Breast epithelium (tissue), 4 donors: ENCODE results near the gene HMCN1. TPM values are rescaled to one million over a fixed set of nuclear protein-coding genes. Genes with fewer than 3 reads are reported as not detected.

Experiments used
- DNase-seq, 2 donors: peaks; one replicate each; pipeline ENCODE4 v3.0.0-alpha.2; 2019; ENCODE audit warnings: low spot score in 2 of 2
- H3K27ac ChIP-seq, 2 donors: fragments of 200-600 bp; sonication (generic) in 1 of 2; one replicate each; pipeline ENCODE4 v1.5.1; 2016 to 2019; ENCODE audit warnings: mild to moderate bottlenecking in 1 of 2
- H3K27me3 ChIP-seq, 2 donors: fragments of 200-600 bp; sonication (generic) in 1 of 2; one replicate each; pipeline versions ENCODE4 v1.5.1 to v1.6.0; 2017 to 2019; ENCODE audit warnings: control low read depth in 1 of 2, mild to moderate bottlenecking in 1 of 2
- H3K36me3 ChIP-seq: fragments of 200-600 bp; one replicate; pipeline ENCODE4 v1.5.1; 2019
- H3K4me1 ChIP-seq, 2 donors: fragments of 200-600 bp; sonication (generic); one replicate each; pipeline ENCODE4 v1.5.1; 2016 to 2019; ENCODE audit warnings: control low read depth in 1 of 2
- H3K4me3 ChIP-seq, 3 donors: fragments of 200-600 bp; sonication (generic); 1 replicate in 2 of 3; 2 replicates in 1 of 3; pipeline ENCODE4 v1.5.1; 2016 to 2019; ENCODE audit warnings: mild to moderate bottlenecking in 3 of 3, moderate library complexity in 2 of 3
- H3K9me3 ChIP-seq, 2 donors: fragments of 200-600 bp; sonication (generic) in 1 of 2; one replicate each; pipeline ENCODE4 v1.5.1; 2016 to 2019; ENCODE audit warnings: control low read depth in 1 of 2
- CTCF ChIP-seq, 3 donors: fragments of 450-650 bp; IDR thresholded peaks; one replicate each; pipeline ENCODE4 v1.5.1; 2016 to 2017; ENCODE audit warnings: antibody characterized with exemption in 3 of 3, mild to moderate bottlenecking in 3 of 3, moderate library complexity in 3 of 3
- POLR2A ChIP-seq: fragments of 450-650 bp; IDR thresholded peaks from one replicate; pipeline ENCODE4 v1.6.1; 2016; ENCODE audit warnings: antibody characterized with exemption, mild to moderate bottlenecking, moderate library complexity
- POLR2AphosphoS5 ChIP-seq, 3 donors: sonication (generic); formaldehyde crosslinking; IDR thresholded peaks; one replicate each; pipeline ENCODE4 v1.6.1; 2017; ENCODE audit warnings: antibody characterized with exemption in 3 of 3
- intact Hi-C: fragments of 100-400 bp; cut with DNase I; formaldehyde crosslinking; loops from one replicate; pipeline ENCODE4 v1.15.1; 2023; ENCODE audit warnings: low total_unique reads
- total RNA-seq, 3 donors: library from RNA; depleted of rRNA; stranded (reverse); fragments of >200 nt; gene quantifications; one replicate each; pipeline ENCODE4 v1.1.0, GENCODE V29; 2016

The HMCN1 gene
- total RNA-seq, 3 donors from 2014 or later = 7.8 to 18.4 (median 11.9) TPM

DNA sequence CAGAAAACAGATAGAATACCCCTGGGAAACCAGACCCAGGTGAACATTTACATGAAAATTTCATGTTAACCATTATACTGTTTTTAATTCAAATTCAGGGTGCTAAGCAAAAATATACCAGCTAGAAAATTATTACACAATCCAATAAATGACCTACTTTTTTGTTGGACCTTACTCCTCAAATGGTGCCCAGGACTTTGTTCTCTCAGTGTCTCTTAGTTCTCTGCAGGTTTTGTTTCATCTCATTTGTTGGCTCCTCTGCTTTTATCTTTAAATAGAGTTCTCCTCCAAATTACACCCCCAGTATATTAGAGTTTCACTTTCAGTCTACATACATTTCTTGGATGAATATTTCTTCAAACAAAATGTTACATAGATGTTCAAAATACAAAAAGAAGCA, 326.0 kb downstream of the HMCN1 start:
- Histone ChIP-seq H3K27ac (no peak overlapping the region), H3K27me3 (no peaks in the 10 kb centered on the region), H3K4me1 (no peaks in the 10 kb centered on the region), H3K4me3 (no peak overlapping the region), H3K36me3 (no peaks in the 10 kb centered on the region), H3K9me3 (no peaks in the 10 kb centered on the region)
- TF ChIP-seq CTCF (IDR thresholded peaks at IDR 0.05) = no peak
- TF ChIP-seq POLR2AphosphoS5 (IDR thresholded peaks at IDR 0.05) = no peak
- no peak for TF ChIP-seq POLR2A
- intact Hi-C loops = no loop called here
- DNase-seq = no peak

DNA sequence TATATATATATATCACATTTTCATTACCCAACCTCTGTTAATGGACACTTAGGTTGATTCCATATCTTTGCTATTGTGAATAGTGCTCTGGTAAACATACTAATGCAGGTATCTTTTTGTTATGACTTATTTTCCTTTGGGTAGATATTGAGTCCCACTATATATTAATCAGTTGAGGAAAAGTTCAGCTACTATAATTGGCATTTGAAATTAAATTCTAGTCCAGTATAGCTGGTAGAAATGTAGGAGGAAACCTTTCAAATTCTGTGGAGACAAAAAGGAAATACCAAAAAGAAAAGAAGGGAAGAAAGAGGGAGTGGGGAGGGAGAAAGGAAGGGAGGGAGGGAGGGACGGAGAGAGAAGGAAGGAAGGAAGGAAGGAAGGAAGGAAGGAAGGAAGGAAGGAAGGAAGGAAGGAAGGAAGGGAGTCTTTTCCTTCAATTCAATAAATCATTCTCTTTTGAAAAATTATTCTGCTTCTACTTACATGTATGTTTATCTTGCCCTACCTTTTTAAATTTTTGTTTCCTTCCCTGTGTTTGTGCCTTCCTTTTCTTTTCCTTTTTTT, 329.0 kb downstream of the HMCN1 start:
- no peak for DNase-seq
- TF ChIP-seq POLR2AphosphoS5 (IDR thresholded peaks at IDR 0.05) (no peak), CTCF (IDR thresholded peaks at IDR 0.05) (no peak), POLR2A (no peak)
- no peaks in the 10 kb centered on the region for H3K4me1 ChIP-seq
- H3K4me3 ChIP-seq = no peak overlapping the region
- no peak overlapping the region for H3K27ac ChIP-seq
- H3K9me3 ChIP-seq = no peaks in the 10 kb centered on the region
- H3K27me3 ChIP-seq = no peaks in the 10 kb centered on the region
- intact Hi-C loops = no loop called here
- H3K36me3 ChIP-seq = no peaks in the 10 kb centered on the region

DNA sequence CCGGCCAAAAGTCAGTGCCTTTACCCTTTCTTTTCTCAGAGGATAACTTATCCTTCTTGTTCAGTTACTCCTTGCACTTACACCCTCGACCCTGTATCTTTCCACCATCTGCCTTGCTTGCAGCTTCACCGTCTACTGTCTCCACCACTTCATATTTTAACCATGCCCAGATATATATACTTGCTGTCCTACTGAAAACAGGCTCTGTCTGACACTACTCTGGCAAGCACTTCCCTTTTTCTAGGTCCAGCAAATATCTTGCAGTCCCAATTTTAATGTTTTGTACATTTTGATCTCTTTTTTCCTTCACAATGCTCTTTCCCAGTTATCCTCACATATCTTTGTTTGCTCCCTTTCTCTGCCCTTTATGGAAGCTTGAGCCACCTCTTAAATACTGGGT, 332.2 kb downstream of the HMCN1 start:
- TF ChIP-seq POLR2A (no peak), CTCF (IDR thresholded peaks at IDR 0.05) (no peak), POLR2AphosphoS5 (IDR thresholded peaks at IDR 0.05) (no peak)
- Histone ChIP-seq H3K27ac (no peak overlapping the region), H3K27me3 (no peaks in the 10 kb centered on the region), H3K9me3 (no peaks in the 10 kb centered on the region), H3K4me1 (no peaks in the 10 kb centered on the region), H3K4me3 (no peak overlapping the region), H3K36me3 (no peaks in the 10 kb centered on the region)
- intact Hi-C loops = no loop called here
- no peak for DNase-seq

GRCh38 chr1:186073697-186074096, 339.5 kb downstream of the HMCN1 start:
- no peak for TF ChIP-seq POLR2AphosphoS5 (IDR thresholded peaks at IDR 0.05)
- no peak for TF ChIP-seq POLR2A
- no peaks in the 10 kb centered on the region for H3K36me3 ChIP-seq
- H3K9me3 ChIP-seq = no peaks in the 10 kb centered on the region

GRCh38 chr1:186076006-186076405, 341.8 kb downstream of the HMCN1 start:
- H3K27ac ChIP-seq = peak overlapping the region in 1 of 2 donors; percentile 35
- no peak for TF ChIP-seq CTCF (IDR thresholded peaks at IDR 0.05)
- TF ChIP-seq POLR2AphosphoS5 (IDR thresholded peaks at IDR 0.05) = no peak
- no peak for TF ChIP-seq POLR2A
- no peaks in the 10 kb centered on the region for H3K36me3 ChIP-seq
- DNase-seq = no peak
- no peaks in the 10 kb centered on the region for H3K4me1 ChIP-seq
- H3K27me3 ChIP-seq = no peaks in the 10 kb centered on the region
- H3K9me3 ChIP-seq = no peaks in the 10 kb centered on the region
- intact Hi-C loops = no loop called here
- no peak overlapping the region for H3K4me3 ChIP-seq

More at GRCh38 chr1:186073697-186074096, 339.5 kb downstream of the HMCN1 start:
- no peak overlapping the region for H3K4me3 ChIP-seq
- intact Hi-C loops = no loop called here
- DNase-seq = no peak
- H3K27me3 ChIP-seq = no peaks in the 10 kb centered on the region
- no peaks in the 10 kb centered on the region for H3K4me1 ChIP-seq
- H3K27ac ChIP-seq = no peak overlapping the region

DNA sequence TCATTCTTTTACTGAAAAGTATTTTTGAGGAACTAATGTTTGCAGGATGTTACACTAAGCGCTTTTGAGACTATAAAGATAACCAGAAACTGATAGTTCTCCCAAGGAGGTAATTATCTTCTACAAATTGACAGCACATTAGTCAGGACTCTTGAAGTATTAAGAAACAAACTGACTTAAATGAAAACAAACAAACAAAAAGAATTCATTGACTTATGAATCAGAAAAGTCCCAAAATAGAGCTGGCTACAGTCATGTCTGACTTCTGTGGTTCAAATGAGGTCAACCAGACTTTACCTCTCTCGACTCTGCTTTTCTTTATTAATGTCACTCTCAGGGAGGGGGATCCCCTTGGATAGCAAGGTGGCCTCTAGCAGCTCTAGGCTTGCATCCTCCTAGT, 344.1 kb downstream of the HMCN1 start:
- H3K4me1 ChIP-seq = no peaks in the 10 kb centered on the region
- H3K27me3 ChIP-seq = no peaks in the 10 kb centered on the region
- no peak for DNase-seq
- no peak overlapping the region for H3K27ac ChIP-seq
- no peak overlapping the region for H3K4me3 ChIP-seq
- intact Hi-C loops = no loop called here
- H3K36me3 ChIP-seq = no peaks in the 10 kb centered on the region
- TF ChIP-seq CTCF (IDR thresholded peaks at IDR 0.05) = no peak
- TF ChIP-seq POLR2A = no peak
- TF ChIP-seq POLR2AphosphoS5 (IDR thresholded peaks at IDR 0.05) = no peak
- no peaks in the 10 kb centered on the region for H3K9me3 ChIP-seq
